ENCODE measurements around the gene YY1. TPM values are rescaled to one million over a fixed set of nuclear protein-coding genes. Genes with fewer than 3 reads are reported as not detected.
A peak's percentile ranks its signal among the peaks of the same experiment; 100 is the strongest.
"Not testable (repeated sequence)": the region's sequence is repeated elsewhere in the genome, so short reads cannot be mapped to it uniquely, and the experiment has no call there.

The YY1 gene
- total RNA-seq, 1 donor from 2014 or later, result 48.1 TPM

DNA sequence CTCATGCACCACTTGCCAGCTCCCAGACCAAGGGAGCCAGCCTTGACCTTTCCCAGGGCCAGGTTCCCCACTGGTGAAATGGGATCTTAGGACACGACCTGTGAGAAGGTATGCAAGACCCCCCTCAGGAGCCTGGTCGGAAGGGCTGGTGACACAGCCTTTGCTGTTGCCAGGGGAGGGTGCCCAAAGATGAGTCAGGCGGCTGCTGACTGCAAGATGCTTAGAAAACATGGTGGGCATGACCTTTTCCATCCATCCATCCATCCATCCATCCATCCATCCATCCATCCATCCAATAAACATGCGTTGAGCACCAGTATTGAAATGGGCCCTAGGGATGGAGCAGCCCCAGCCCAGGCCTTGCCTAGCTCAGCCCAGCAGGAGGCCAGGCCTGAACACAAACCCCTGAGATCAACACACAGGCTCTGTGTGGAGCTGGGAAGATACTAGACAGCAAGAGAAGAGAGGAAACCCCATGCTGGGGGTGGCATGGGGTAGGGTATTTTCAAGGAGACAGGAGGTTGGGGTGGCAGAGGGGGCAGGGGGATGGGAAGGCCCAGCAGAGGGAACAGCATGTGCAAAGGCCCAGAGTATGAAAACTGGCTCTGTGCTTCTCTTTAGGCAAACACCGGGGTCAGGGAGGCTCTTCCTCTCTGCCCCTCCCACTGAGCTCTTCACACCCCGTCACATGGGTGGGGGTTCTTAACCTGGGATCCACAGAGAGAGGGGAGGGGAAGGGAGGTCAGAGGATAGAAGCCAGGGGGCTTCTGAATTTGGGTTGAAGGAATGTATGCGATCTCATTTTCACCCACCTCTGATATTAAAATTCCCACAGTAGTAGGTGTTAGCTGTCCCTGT lies 26.2 kb upstream of the YY1 start:
- ATAC-seq (no peak), DNase-seq (no peak)
- intact Hi-C loops (cut with micrococcal nuclease), result no loop called here

DNA sequence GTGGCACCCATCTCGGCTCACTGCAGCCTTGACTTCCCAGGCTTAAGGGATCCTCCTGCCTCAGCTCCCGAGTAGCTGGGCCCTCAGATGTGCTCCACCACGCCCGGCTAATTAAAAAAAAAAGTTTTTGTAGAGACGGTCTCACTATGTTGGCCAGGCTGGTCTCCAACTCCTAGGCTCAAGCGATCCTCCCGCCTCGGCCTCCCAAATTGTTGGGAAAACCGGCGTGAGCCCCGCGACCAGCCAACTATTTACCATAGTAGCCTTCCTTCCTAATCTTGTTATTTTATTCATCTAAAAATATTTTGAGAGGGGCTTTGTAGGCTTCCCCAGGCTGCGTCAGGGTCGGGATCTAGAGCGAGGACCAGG lies 25.4 kb upstream of the YY1 start:
- intact Hi-C loops (cut with micrococcal nuclease), result no loop called here
- ATAC-seq, result no peak
- DNase-seq, result no peak

DNA sequence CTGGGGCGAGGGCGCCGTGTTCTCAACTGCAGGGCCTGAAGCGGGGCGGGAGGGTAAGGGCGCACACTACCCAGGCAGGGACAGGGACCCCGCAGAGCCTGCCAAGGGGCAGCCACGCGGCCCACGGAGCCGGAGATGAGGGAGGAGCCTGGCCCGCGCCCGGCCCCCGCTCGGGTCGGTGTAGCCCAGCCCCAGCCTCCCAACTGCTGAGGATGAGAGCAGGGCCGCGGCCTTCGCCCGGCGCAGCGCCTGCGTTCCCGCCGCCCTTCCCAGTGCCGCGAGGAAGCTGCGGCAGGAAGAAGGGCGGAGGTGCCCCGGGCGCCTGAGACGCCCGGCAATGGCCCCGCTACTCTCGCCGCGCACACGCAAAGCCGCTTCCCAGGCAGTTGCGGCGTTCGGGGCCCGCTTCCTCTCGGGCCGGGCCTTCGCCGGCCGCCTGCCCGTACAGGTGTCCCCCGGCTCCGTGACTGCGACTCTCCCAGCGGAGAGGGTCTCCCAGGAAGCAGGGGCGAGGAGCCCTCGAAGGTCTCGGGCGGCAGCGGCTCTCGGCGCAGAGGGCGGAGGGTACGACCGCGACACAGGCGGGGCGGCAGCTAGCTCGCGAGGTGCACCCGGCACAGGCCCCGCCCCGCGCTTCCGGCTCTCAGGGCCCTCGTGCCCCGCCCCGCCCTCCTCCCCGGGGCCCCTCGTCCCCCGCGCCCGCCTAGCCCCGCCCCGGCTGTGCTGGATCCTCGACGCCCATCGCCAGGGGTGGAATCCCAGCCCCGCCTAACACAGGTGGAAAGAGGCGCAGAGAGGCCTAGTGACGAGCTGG lies 24.8 kb upstream of the YY1 start:
- ATAC-seq (peak; percentile 98), DNase-seq (peak; percentile 97)
- intact Hi-C loops (cut with micrococcal nuclease), result no loop called here

DNA sequence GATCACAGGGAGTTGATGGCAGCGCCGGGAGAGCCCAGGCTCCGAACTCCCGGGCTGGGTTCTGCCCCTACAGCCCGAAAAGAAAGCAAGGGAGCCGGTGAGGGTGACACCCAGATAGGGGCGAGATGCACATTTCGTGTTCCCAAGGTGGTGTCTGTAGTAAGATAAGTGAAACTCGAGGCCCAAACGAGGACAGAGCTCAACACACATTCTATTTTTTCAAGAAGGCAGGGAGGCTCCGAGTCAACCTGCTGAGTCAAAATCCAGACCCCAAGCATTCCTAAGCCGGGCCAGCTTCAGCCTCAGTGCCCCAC lies 24.2 kb upstream of the YY1 start:
- DNase-seq, result no peak
- ATAC-seq, result no peak
- intact Hi-C loops (cut with micrococcal nuclease), result no loop called here

DNA sequence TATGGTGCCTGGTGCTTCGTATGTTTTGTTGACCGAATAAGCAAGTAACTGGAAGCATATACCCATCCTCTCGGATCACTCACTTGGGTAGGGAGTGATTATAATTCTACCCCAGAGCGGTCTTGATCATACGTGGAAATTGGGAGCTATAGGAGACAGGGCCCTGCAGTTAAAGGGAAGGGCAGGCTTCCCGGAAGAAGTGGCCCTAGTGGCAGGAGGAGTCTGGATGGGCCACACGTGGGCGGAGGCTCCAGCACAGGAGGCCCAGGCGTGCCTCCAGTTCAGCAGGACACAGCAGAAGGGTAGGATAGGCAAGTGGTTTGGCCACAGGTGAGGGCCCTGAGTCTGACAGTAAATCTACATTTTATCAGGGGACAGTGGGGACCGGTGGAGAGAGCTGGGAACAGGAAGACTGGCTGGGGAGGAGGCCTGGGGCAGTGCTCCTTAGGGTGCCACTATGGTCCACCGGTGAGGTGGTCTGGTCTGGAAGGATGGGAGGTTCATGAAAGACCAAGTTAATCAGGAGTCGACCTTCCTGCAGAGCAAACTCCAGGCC lies 23.5 kb upstream of the YY1 start:
- DNase-seq (no peak), ATAC-seq (no peak)
- intact Hi-C loops (cut with micrococcal nuclease), result no loop called here

DNA sequence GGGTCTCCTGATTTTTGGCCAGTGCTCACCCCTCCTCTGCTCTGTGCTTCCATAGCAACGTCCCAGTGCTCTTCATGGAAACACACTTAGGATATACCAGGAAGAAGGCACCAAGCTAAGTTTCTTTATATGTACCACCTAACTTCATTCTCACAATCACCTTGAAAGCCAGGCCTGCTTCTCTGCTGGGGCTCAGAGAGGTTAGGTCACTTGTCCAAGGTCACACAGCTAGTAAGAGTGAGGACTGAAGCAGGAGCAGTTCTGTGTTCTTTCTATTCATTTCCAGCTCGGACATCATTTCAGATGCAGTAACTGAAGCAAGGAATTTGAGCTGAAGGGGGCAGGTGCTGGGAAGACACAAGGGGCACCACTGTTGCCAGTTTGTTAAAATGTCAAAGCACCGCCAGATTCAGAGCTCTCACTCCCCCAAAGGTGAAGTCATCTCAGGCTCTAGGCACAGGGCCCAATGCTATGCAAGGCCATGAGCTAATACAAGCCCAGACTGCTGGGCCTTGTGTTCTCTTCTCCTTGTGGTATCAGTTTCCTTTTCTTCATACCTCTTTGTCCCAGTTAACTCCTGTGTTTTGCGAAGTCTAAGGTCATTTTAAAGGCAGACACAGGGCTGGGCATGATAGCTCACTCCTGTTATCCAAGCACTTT lies 19.7 kb upstream of the YY1 start:
- intact Hi-C loops (cut with micrococcal nuclease), result no loop called here
- no peak for ATAC-seq
- no peak for DNase-seq

DNA sequence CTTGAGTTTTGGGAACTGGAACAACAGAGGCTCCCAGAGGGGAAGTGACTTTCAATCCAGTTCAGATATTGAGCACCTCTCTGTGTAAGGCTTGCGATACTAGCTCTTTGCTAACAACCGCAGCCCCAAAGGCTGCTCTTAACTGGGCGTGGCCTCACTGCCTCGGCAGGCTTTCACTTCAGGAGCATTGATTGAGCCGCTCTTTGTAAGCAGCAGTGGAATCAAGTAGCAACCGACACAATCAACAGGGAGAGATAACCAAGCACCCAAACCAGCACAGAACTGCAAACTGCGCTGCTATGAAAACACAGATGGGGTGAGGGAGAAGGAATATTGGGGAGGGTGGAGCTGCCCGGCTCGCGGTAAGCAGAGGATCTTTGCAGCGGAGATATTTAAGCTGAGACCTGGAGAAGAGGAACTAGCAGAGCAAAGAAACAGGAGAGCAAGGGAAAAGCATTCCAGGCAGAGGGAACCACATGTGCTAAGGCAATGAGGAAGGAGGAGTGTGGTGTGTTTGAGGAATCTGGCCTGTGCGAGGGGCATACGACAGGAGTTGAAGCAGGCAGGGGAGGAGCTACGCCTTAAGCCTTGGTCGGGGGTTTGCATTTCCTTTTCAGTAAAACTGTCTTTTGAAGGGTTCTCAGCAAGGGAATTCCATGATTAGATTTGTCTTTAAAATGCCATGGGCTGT lies 17.3 kb upstream of the YY1 start:
- intact Hi-C loops (cut with micrococcal nuclease), result no loop called here
- peak; percentile 80 for ATAC-seq
- DNase-seq, result peak; percentile 57

DNA sequence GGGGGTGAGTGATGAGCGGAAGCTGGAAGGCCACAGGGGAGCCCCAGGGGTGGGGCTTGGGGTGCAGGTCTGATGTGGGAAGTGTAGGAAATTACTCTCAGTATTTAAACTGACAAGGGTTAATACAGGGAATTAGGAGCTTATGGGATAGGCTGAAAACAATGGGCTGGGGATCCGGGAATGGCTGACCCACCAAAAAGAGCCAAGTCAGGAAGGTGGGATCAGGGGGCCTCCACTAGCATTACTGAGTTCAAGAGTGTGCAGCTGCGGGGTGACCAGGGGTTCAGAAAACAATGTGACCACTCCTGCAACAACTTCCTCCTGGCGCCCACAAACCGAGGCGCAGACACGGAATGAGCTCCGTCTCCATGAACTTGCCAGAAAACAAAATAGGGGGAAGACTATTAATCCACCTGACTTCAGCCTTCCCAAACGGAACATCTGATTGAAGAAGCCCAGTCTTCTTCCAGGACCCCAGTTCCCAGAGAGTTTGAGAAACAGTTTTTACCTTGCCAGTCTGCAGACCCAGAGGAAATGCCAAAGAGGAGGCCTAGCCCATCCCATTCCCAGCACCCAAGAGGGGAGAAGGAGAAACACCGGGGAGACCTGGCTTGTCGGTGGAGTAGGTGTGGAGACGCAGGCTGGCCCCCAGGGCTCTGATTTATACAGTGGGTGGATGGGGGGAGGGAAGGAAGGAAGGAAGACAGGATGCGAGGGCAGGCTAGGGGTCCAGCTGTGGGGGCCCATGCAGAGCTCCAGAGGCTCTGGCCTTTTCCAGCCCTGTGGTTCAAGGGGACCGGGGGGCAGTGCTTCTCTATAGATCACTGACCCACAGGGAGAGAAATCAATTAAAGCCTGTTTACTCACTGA lies 16.5 kb upstream of the YY1 start:
- DNase-seq (no peak), ATAC-seq (peak; percentile 14)
- intact Hi-C loops (cut with micrococcal nuclease), result no loop called here

DNA sequence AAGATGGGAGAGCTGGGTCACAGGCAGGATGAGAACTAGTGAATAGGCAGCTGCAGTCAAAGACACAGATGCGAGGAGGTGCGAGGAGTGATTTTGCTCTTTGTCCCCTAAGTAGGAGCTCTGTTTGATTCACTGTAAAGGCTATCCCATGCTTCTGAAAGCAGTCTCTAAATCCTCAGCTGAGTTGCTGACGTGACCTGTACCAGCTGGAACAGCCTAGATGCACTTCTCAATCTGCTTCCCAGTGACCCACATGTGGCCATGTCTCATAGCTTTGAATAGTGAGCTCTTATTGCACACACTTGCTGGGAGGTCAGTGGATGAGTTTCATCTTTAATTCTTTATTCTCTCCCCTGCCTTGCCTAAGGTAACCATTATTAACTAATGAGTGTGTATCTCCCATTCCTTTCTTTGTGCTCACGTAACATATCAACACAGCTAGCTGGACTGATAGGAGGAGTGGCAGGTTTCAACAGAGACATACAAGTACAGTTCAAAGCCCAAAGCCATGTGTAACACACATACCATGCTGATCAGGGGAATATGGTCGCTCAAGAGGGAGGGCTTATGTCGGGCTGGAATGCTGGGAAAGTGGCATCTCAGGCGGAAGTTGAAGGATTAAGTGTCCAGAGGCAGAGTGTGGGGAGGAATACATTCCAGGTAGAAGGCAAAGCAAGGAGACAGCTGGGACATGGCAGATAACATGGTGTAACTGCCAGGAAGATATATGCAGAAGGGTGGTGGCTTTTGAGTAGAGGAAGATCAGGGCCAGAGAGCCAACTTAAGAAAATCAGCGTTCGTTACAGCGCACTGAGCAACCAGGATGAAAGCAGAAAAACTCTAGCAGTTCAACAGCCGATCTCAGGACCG lies 15.4 kb upstream of the YY1 start:
- DNase-seq (no peak), ATAC-seq (no peak)
- intact Hi-C loops (cut with micrococcal nuclease), result no loop called here

DNA sequence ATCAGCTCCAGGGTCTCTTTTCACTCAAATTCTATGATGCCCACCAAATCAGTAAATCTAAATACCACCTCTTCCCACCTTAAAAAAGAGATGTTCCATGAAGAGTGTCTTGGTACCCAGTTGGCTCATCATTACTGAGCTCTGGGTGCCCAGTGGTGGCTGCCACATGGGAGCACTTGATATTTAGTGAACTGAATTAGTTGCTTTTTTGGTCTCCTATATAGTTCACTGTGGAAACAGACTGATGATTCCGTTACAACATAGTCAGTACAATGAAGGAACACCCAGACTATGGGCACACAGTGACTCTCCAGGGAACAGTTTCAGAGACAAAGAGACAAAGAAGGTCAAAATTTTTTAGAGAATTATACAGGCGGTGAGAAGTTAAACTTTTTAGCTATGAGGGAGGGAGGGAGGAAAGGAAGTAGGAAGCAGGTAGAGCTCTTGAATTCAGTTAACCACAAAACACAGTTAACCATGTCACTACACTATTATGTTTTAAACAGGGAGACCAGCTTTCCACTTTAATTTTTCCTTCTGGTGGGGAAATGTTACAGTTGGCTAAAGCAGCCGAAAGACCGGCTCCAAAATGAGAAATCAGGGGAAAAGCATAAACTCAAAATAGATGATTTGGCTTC lies 14.6 kb upstream of the YY1 start:
- intact Hi-C loops (cut with micrococcal nuclease), result no loop called here
- ATAC-seq (no peak), DNase-seq (no peak)

DNA sequence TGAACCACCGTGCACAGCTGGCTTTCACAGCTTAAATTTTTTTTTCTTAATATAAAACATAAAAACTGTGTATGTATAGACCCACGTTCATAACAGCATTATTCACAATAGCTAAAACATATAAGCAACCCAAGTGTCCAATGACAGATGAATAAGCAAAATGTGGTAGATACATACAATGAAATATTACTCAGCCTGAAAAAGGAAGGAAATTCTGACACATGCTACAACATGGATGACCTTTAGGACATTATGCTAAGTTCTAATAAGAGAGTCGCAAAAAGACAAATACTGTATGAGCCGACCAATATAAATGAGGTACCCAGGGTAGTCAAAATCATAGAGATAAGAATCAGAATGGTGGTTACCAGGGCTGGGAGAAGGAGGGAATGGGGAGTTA lies 13.8 kb upstream of the YY1 start:
- ATAC-seq (no peak), DNase-seq (no peak)
- intact Hi-C loops (cut with micrococcal nuclease), result no loop called here

DNA sequence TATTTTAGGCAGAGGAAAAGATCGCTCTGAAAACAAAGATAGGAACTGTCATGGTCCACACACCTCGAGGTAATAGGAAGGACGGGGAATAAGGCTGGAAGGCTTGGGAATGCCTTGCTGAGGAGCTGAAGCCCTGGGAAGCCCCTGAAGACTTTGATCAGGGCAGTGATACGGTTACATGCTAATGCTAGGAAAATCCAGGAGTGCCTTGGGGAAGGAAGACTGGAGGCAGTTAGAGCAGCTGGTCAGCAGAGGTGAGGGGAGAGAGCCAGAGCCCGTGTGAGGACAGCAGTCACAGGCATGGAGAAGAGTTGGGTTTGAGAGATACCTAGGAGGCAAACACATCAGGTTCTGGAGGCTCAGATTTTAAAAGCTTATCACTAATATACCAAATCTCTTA lies 8.6 kb upstream of the YY1 start:
- ATAC-seq, result no peak
- intact Hi-C loops (cut with micrococcal nuclease), result no loop called here
- no peak for DNase-seq

DNA sequence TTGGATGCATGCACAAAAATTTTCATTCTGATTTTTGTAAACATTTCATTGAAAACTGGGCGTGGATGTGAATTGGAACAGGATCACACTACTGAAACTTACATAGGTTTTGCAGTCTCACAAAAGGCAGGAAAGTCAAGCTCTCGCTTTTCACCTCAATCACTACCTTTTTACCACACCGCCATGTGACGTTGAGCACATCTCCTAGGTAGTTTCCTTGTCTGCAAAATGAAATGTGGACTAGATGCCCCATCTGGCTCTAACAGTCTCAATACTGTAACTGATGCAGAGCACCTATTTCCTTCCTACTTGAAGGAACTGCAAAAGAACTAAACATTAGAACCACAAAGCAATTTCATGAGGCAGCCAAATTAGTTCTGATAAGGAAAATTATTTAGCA lies 4.4 kb upstream of the YY1 start:
- intact Hi-C loops (cut with micrococcal nuclease), result no loop called here
- DNase-seq (no peak), ATAC-seq (no peak)

DNA sequence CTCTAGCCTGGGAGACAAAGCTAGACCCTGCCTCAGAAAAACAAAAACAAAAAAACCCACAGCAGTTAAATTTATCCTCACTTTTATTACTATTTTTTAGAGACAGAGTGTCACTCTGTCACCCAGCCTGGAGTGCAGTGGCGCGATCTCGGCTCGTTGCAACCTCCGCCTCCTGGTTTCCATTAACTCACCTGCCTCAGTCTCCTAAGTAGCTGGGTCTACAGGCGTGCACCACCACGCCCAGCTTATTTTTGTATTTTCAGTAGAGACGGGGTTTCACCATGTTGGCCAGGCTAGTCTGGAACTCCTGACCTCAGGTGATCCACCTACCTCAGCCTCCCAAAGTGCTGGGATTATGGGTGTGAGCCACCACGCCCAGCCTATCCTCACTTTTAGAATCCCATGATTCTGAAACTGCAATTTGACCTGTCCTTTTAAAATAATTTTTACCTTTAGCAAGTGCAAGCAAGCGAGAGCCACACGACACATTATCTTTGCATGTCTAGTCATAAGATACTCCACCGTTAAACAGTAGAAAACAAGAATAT lies 2.6 kb upstream of the YY1 start:
- intact Hi-C loops (cut with micrococcal nuclease); DNase-seq: not testable (repeated sequence)

DNA sequence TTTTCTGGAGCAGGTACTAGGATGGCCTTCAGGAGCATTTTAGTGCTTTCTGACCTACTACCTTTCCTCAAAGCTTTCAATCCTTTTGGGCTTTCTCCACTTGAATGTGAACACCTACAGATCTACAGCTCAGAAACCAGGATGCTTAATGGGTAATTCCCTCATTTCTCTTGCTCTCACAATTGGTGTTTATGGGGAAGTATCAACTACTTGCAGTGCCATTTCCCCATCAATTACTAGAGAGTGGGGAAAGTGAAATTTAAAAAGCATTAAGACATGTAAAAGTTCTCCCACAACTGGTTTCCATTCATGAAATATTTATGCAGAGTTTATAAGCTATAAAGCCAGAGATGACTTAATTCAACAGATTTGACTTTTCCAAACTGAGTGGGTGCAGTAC lies 2.1 kb upstream of the YY1 start:
- ATAC-seq (no peak), DNase-seq (no peak)
- intact Hi-C loops (cut with micrococcal nuclease), result no loop called here

More for the DNA sequence above, 2.6 kb upstream of the YY1 start:
- ATAC-seq, result not testable (repeated sequence)

DNA sequence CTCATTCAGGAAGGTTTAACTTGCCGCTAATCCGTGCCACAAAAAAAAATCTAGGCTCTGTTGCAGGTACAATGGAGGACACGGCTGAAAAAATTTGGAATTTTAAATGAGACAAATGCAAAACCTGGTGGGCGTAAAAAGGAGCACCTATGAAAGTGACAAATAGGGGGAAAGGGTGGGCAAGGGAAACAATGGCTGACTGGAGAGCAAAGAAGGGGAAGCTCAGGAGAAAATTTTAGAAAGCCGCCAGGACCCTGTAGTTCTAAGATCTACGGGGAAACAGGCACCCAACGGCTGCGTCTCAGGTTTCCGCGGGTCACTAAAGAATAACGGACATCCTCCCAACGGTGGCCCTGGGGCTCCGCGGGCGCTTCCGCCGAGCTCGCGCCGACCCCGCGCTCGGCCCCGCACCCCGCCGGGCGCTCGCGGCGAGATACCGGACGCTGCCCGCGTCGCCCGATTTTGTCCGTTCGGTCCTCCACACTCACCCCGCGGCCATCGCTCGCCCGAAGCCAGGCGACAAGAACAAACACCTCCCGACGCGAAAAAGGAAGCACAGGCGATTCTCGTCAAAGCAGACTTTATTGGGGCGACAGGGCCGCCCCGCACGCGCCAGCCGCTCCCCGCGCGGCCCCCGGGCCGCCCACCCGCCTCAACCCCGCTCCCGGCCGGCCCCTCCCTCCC lies 1.1 kb upstream of the YY1 start:
- peak; percentile 61 for DNase-seq
- intact Hi-C loops (cut with micrococcal nuclease), result no loop called here
- ATAC-seq, result peak; percentile 5

Data from left ventricle myocardium superior (tissue), 1 donor.